Gastroesophageal sphincter (tissue), 3 donors: ENCODE data around the gene VWA3B.

Experiments
- POLR2A ChIP-seq, 2 donors: fragments of 450-650 bp; IDR thresholded peaks; one replicate each; pipeline ENCODE4 v1.6.1; 2017; ENCODE audit warnings: antibody characterized with exemption in 2 of 2, mild to moderate bottlenecking in 2 of 2, moderate library complexity in 1 of 2
- TF ChIP-seq, protein P1 (sequence below), 4 experiments: fragments of 200-600 bp in 2 of 4; fragments of 450-650 bp in 2 of 4; sonication (generic) in 1 of 4; IDR thresholded peaks; one replicate each; pipeline ENCODE4 v1.5.1; 2017 to 2019; ENCODE audit warnings: antibody characterized with exemption in 4 of 4, mild to moderate bottlenecking in 2 of 4, moderate library complexity in 2 of 4

DNA sequence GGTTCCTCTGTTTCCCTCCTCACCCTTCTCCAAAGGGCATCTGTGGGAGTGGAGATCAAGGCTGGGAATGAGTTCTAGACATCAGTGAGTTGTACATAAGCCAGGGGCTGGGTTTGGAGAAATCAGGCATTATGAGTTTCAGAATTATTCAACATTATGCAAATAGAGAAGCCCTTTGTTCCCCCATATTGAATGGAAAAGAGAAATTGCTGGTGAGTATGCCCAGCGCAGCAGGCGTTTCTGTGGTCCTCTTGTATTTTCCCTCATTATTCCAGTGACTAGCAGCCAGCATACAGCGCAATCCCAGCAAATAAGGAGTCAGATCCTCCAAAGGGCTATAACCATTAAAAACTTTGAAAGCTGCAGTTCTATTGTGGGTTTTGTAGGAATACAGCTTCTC lies 94.4 kb downstream of the VWA3B start:
- TF ChIP-seq, protein P1, sequence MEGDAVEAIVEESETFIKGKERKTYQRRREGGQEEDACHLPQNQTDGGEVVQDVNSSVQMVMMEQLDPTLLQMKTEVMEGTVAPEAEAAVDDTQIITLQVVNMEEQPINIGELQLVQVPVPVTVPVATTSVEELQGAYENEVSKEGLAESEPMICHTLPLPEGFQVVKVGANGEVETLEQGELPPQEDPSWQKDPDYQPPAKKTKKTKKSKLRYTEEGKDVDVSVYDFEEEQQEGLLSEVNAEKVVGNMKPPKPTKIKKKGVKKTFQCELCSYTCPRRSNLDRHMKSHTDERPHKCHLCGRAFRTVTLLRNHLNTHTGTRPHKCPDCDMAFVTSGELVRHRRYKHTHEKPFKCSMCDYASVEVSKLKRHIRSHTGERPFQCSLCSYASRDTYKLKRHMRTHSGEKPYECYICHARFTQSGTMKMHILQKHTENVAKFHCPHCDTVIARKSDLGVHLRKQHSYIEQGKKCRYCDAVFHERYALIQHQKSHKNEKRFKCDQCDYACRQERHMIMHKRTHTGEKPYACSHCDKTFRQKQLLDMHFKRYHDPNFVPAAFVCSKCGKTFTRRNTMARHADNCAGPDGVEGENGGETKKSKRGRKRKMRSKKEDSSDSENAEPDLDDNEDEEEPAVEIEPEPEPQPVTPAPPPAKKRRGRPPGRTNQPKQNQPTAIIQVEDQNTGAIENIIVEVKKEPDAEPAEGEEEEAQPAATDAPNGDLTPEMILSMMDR (IDR thresholded peaks at IDR 0.05), result no peak
- TF ChIP-seq POLR2A (IDR thresholded peaks at IDR 0.05), result no peak
